K562 (cell line): ENCODE measurements around the gene TEX9. TPM values are rescaled to one million over a fixed set of nuclear protein-coding genes. Genes with fewer than 3 reads are reported as not detected.

Source experiments
- CBFA2T2 ChIP-seq: fragments of 450-650 bp; conservative IDR thresholded peaks from 2 replicates; pipeline ENCODE4 v1.6.1; 2017; ENCODE audit warnings: mild to moderate bottlenecking
- ID3 ChIP-seq, 2 experiments: fragments of 250-450 bp in 1 of 2; fragments of 450-650 bp in 1 of 2; sonication (Bioruptor Pico) in 1 of 2; IDR thresholded peaks; 2 replicates each; pipeline versions ENCODE4 v1.6.1 to v1.8.0; 2016 to 2021; ENCODE audit warnings: mild to moderate bottlenecking in 2 of 2, moderate library complexity in 2 of 2, missing compliant biosample characterization in 1 of 2, missing genetic modification characterization in 1 of 2
- MED1 ChIP-seq: sonication (generic); formaldehyde crosslinking; IDR thresholded peaks from 2 replicates; pipeline ENCODE4 v1.8.1; 2023; ENCODE audit warnings: missing genetic modification reagents, borderline replicate concordance
- MEIS2 ChIP-seq: fragments of 450-650 bp; IDR thresholded peaks from 2 replicates; pipeline ENCODE4 v1.6.1; 2014; ENCODE audit warnings: mild to moderate bottlenecking; ENCODE audit not compliant: partially characterized antibody
- PHB2 ChIP-seq: fragments of 450-650 bp; IDR thresholded peaks from 2 replicates; pipeline ENCODE4 v1.6.1; 2017; ENCODE audit warnings: low read depth
- SP2 ChIP-seq: IDR thresholded peaks from 2 replicates; pipeline ENCODE4 v1.6.1; 2011; ENCODE audit warnings: mild to moderate bottlenecking, low read depth, low read length, moderate library complexity; ENCODE audit not compliant: poor library complexity, severe bottlenecking; ENCODE audit errors: extremely low read depth
- TEAD2 ChIP-seq: fragments of 450-650 bp; IDR thresholded peaks from 2 replicates; pipeline ENCODE4 v1.6.1; 2016; ENCODE audit warnings: missing genetic modification characterization, control low read depth, missing compliant biosample characterization
- THRB ChIP-seq: fragments of 450-650 bp; formaldehyde crosslinking; conservative IDR thresholded peaks from 2 replicates; pipeline ENCODE4 v1.4.0; 2022; ENCODE audit warnings: mild to moderate bottlenecking, missing genetic modification characterization
- ZNF77 ChIP-seq: fragments of 250-450 bp; sonication (Bioruptor Pico); IDR thresholded peaks from 2 replicates; pipeline ENCODE4 v1.5.0; 2020
- polyA plus RNA-seq, 8 experiments: library from polyadenylated mRNA; depleted of rRNA in 4 of 8; stranded (reverse) in 5 of 8; unstranded in 3 of 8; fragments of >200 nt; fragmentation: Nextera tagmentation in 2 of 8; fragmentation: Illumina TruSeq in 1 of 8; extraction: Ambion mirVana in 2 of 8; extraction: Trizol in 1 of 8; gene quantifications; 2 replicates each; pipeline versions ENCODE4 v1.2.1 to v1.2.3, GENCODE V29; 2011 to 2014; ENCODE audit warnings: inconsistent platforms in 1 of 8, missing spikeins in 1 of 8
- total RNA-seq, 7 experiments: library from RNA; depleted of rRNA in 6 of 7; stranded (reverse); fragments of >200 nt in 6 of 7; fragmentation: Illumina TruSeq in 2 of 7; extraction: Trizol in 2 of 7; gene quantifications; 2 replicates each; pipeline versions ENCODE4 v1.2.1 to v1.2.3, GENCODE V29; 2011 to 2021; ENCODE audit warnings: low replicate concordance in 1 of 7
- TF ChIP-seq, protein P1 (sequence below), 2 experiments: fragments of 450-650 bp; IDR thresholded peaks; 2 replicates each; pipeline ENCODE4 v1.6.1; 2016; ENCODE audit warnings: mild to moderate bottlenecking in 2 of 2, borderline replicate concordance in 1 of 2, low read depth in 1 of 2, moderate library complexity in 1 of 2
- TF ChIP-seq, protein P2 (sequence below): fragments of 150-350 bp; IDR thresholded peaks from 2 replicates; pipeline ENCODE4 v1.6.1; 2014; ENCODE audit warnings: low read depth, mild to moderate bottlenecking, low read length, borderline replicate concordance

TEX9 gene
- total and polyA plus RNA-seq, 9 of the 15 experiments (the other 6 are each of a cell fraction or from before 2014, with no cell fraction given): 0.93 to 3.6 (median 2.4) TPM

DNA sequence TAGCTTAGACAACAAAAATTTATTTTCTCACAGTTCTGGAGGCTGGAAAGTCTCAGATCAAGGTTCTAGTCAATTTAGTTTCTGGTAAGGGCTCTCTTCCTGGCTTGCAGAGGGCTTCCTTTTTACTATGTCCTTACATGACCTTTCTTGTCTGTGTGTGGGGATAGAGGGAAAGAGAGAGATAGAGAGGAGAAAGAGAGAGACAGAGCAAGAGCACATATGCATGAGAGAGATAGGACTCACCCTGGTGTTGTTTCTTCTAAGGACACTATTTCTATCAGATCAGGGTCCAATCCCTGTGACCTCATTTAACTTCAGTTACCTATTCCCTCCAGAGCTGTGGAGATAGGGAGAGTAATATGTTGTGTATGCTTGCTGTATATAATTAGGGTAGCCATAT is 44.9 kb upstream of the TEX9 start (continued):
- TF ChIP-seq, protein P1, sequence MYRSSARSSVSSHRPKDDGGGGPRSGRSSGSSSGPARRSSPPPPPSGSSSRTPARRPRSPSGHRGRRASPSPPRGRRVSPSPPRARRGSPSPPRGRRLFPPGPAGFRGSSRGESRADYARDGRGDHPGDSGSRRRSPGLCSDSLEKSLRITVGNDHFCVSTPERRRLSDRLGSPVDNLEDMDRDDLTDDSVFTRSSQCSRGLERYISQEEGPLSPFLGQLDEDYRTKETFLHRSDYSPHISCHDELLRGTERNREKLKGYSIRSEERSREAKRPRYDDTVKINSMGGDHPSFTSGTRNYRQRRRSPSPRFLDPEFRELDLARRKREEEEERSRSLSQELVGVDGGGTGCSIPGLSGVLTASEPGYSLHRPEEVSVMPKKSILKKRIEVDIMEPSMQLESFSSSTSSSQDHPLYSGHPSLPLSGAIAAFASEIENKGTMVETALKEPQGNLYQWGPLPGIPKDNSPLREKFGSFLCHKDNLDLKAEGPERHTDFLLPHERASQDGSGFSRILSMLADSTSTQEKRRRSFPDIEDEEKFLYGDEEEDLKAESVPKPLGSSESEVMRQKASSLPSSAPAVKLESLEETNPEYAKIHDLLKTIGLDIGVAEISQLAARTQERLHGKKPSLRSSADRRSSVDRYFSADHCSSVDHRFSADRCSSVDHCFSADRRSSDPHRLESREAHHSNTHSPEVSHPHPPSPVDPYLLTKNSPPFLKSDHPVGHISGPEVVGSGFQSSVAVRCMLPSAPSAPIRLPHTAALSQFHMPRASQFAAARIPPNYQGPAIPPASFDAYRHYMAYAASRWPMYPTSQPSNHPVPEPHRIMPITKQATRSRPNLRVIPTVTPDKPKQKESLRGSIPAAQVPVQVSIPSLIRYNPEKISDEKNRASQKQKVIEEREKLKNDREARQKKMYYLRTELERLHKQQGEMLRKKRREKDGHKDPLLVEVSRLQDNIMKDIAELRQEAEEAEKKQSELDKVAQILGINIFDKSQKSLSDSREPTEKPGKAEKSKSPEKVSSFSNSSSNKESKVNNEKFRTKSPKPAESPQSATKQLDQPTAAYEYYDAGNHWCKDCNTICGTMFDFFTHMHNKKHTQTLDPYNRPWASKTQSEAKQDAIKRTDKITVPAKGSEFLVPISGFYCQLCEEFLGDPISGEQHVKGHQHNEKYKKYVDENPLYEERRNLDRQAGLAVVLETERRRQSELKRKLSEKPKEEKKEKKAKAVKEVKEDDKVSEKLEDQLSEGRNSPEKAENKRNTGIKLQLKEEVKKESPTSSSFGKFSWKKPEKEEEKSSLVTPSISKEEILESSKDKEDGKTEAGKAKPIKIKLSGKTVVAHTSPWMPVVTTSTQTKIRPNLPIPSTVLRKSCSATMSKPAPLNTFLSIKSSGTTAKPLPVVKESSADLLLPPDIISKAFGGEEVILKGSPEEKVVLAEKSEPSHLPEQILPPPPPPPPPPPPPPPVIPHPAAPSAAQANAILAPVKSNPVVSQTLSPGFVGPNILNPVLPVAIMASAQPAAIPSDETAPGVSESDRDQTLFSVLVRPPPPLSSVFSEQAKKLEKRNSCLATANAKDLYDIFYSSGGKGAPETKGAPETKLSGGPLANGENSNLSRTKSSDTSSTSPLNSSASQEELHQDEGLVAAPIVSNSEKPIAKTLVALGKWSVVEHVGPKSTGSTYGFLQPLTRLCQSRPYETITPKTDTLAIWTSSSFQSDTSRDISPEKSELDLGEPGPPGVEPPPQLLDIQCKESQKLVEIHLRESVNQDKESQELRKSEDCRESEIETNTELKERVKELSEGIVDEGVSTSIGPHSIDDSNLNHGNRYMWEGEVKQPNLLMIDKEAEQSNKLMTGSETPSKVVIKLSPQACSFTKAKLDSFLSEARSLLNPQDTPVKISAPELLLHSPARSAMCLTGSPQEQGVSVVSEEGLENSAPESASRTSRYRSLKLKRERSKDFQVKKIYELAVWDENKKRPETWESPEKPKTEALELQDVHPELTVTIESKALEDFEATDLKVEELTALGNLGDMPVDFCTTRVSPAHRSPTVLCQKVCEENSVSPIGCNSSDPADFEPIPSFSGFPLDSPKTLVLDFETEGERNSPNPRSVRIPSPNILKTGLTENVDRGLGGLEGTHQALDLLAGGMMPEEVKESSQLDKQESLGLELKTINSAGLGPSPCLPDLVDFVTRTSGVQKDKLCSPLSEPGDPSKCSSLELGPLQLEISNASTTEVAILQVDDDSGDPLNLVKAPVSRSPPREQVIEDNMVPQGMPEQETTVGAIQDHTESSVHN (IDR thresholded peaks at IDR 0.05; ENCODE audit: borderline replicate concordance in 1 of 2, low read depth in 1 of 2): no peak
- TF ChIP-seq SP2 (no peak), ZNF77 (CRISPR knock-in tag) (no peak), MED1 (CRISPR knock-in tag) (no peak), ID3 (CRISPR knock-in tag; IDR thresholded peaks at IDR 0.05) (no peak), ID3 (tag; IDR thresholded peaks at IDR 0.05) (peak; percentile 70), MEIS2 (no peak), TEAD2 (no peak), PHB2 (0 out of 2 replicates have a peak, but pooled peaks have one; percentile 38), THRB (no peak), CBFA2T2 (peak; percentile 90)
- TF ChIP-seq, protein P2, sequence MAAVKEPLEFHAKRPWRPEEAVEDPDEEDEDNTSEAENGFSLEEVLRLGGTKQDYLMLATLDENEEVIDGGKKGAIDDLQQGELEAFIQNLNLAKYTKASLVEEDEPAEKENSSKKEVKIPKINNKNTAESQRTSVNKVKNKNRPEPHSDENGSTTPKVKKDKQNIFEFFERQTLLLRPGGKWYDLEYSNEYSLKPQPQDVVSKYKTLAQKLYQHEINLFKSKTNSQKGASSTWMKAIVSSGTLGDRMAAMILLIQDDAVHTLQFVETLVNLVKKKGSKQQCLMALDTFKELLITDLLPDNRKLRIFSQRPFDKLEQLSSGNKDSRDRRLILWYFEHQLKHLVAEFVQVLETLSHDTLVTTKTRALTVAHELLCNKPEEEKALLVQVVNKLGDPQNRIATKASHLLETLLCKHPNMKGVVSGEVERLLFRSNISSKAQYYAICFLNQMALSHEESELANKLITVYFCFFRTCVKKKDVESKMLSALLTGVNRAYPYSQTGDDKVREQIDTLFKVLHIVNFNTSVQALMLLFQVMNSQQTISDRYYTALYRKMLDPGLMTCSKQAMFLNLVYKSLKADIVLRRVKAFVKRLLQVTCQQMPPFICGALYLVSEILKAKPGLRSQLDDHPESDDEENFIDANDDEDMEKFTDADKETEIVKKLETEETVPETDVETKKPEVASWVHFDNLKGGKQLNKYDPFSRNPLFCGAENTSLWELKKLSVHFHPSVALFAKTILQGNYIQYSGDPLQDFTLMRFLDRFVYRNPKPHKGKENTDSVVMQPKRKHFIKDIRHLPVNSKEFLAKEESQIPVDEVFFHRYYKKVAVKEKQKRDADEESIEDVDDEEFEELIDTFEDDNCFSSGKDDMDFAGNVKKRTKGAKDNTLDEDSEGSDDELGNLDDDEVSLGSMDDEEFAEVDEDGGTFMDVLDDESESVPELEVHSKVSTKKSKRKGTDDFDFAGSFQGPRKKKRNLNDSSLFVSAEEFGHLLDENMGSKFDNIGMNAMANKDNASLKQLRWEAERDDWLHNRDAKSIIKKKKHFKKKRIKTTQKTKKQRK: no peak
